ENCODE data around the gene DBN1. TPM values are rescaled to one million over a fixed set of nuclear protein-coding genes. Genes with fewer than 3 reads are reported as not detected.

Gene DBN1
- polyA plus RNA-seq, 1 experiment: 164 TPM

GRCh38 chr5:177414481-177414880 is 59.0 kb downstream of the DBN1 start:
- H3K4me3 ChIP-seq (ENCODE audit: low read depth, low read length): no peak overlapping the region
- H3K27me3 ChIP-seq (ENCODE audit: control insufficient read depth, insufficient read depth, low read length): peaks cover 11% of the 10 kb centered on the region
- DNase-seq (ENCODE audit: low read depth, low spot score): no peak
- POLR2A ChIA-PET: no interaction called here
- H3K9me3 ChIP-seq (ENCODE audit: control insufficient read depth, insufficient read depth, low read length): no peaks in the 10 kb centered on the region; the same call in 1 of the 2 replicates
- H3K27ac ChIP-seq (ENCODE audit: low read depth, low read length): no peak overlapping the region
- TF ChIP-seq CTCF (IDR thresholded peaks at IDR 0.05; ENCODE audit: low read depth, low read length): no peak
- CTCF ChIA-PET: interaction anchor here (0.5 to 2.7 kb wide), 4 partner anchors 10 to 32 kb away, joined by 3 to 13 read pairs (median 6); partner anchors contain the start of gene PRR7

GRCh38 chr5:177412603-177413233 is 60.7 kb downstream of the DBN1 start:
- no peak overlapping the region for H3K27ac ChIP-seq (ENCODE audit: low read depth, low read length)
- peaks cover 18% of the 10 kb centered on the region for H3K27me3 ChIP-seq (ENCODE audit: control insufficient read depth, insufficient read depth, low read length)
- H3K4me3 ChIP-seq (ENCODE audit: low read depth, low read length): no peak overlapping the region
- ChIA-PET POLR2A (no interaction called here), CTCF (interaction anchor here (2.5 to 2.7 kb wide), 2 partner anchors 8 to 23 kb away, joined by 9 to 13 read pairs; no protein-coding TSS in a partner anchor)
- no peaks in the 10 kb centered on the region; the same call in 1 of the 2 replicates for H3K9me3 ChIP-seq (ENCODE audit: control insufficient read depth, insufficient read depth, low read length)
- no peak for TF ChIP-seq CTCF (IDR thresholded peaks at IDR 0.05; ENCODE audit: low read depth, low read length)
- no peak for DNase-seq (ENCODE audit: low read depth, low spot score)

- H3K4me3 ChIP-seq (ENCODE audit: low read depth, low read length): no peak overlapping the region
- ChIA-PET CTCF (interaction anchor here (1.1 kb wide), 1 partner anchor 107 kb away, joined by 5 read pairs; the partner anchor contains the start of genes PRELID1 and RAB24), POLR2A (no interaction called here)
- DNase-seq (ENCODE audit: low read depth, low spot score): no peak
- H3K27me3 ChIP-seq (ENCODE audit: control insufficient read depth, insufficient read depth, low read length): peaks cover 18% of the 10 kb centered on the region
- H3K9me3 ChIP-seq (ENCODE audit: control insufficient read depth, insufficient read depth, low read length): no peaks in the 10 kb centered on the region; the same call in 1 of the 2 replicates
- no peak for TF ChIP-seq CTCF (IDR thresholded peaks at IDR 0.05; ENCODE audit: low read depth, low read length)
- H3K27ac ChIP-seq (ENCODE audit: low read depth, low read length): no peak overlapping the region
Observed at GRCh38 chr5:177410575-177410974, 62.9 kb downstream of the DBN1 start.

DNA sequence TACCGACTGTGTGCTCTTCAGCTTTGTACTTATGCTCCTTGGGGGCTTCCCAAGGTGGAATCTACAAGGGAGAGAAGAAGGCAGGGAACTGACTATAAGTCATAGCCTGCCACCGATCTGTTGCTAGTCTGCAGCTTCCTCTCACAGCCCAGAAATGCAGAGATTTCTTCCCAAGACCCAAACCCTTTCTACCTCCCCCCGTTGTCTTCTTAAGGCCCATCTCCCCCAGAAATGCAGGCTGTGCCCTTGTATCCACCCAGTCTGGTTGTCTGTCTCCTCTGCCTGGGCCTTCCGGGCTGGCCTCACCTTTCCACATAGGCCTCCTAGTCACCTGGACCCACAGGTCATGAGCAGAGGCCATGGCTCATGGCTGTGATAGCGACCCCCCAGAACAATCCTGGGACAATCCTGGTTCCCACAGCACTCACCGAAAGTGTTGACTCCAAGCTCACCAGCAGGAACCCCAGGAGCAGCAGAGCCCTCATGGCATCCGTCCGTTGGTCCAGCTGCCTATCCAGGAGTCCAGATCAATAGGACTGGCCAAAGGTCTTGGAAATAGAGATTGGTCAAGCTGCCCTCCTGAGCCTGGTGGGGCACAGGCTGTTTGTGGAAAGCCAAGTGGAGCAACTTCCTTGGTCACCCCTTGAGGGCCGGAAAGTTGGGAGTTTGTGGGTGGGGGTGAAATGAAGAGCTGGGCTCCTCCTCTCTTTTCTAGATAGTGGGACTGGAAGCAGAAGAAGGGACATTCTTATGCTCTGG is 64.2 kb downstream of the DBN1 start, which contains the start of gene F12:
F12 (minus strand) TSS at position 522 of the 759 bp plus-strand sequence; CDS start at position 485, 37 bp downstream.
- Histone ChIP-seq H3K27ac (ENCODE audit: low read depth, low read length) (no peak within 1 kb of the TSS), H3K4me3 (ENCODE audit: low read depth, low read length) (no peak within 1 kb of the TSS), H3K9me3 (ENCODE audit: control insufficient read depth, insufficient read depth, low read length) (no peaks in the 10 kb centered on the region; the same call in 1 of the 2 replicates), H3K27me3 (ENCODE audit: control insufficient read depth, insufficient read depth, low read length) (peaks cover 21% of the 10 kb centered on the region)
- ChIA-PET POLR2A (interaction anchor here (1.3 kb wide), 1 partner anchor 17 kb away, joined by 4 read pairs; the partner anchor contains the start of gene GRK6), CTCF (interaction anchor here (0.6 to 1.7 kb wide), 5 partner anchors 19 to 92 kb away, joined by 3 to 13 read pairs (median 5); no protein-coding TSS in a partner anchor)
- no peak for DNase-seq (ENCODE audit: low read depth, low spot score)
- no peak for TF ChIP-seq CTCF (IDR thresholded peaks at IDR 0.05; ENCODE audit: low read depth, low read length)

Other genes starting within 250 kb of the DBN1 start
- 35.4 and 38.8 TPM in 2 replicates for gene RAB24, start 169.9 kb downstream of the DBN1 start, polyA plus RNA-seq (2011; rRNA removed)
- 135 and 158 TPM in 2 replicates for gene PRELID1, start 169.8 kb downstream of the DBN1 start, polyA plus RNA-seq (2011; rRNA removed)
- 2.8 and 2.9 TPM in 2 replicates for gene MXD3, start 161.7 kb downstream of the DBN1 start, polyA plus RNA-seq (2011; rRNA removed)
- 150 and 212 TPM in 2 replicates for gene LMAN2, start 122.0 kb downstream of the DBN1 start, polyA plus RNA-seq (2011; rRNA removed)
- 2.6 and 4.4 TPM in 2 replicates for gene RGS14, start 115.7 kb downstream of the DBN1 start, polyA plus RNA-seq (2011; rRNA removed)
- not detected in 2 replicates for gene SLC34A1, start 89.2 kb downstream of the DBN1 start, polyA plus RNA-seq (2011; rRNA removed)
- gene PFN3, start 73.0 kb downstream of the DBN1 start, polyA plus RNA-seq (2011; rRNA removed): not detected in 2 replicates
- gene F12, start 64.1 kb downstream of the DBN1 start, polyA plus RNA-seq (2011; rRNA removed): 0.35 and 0.48 TPM in 2 replicates
- gene GRK6, start 47.0 kb downstream of the DBN1 start, polyA plus RNA-seq (2011; rRNA removed): 16.4 and 21.4 TPM in 2 replicates
- gene PRR7, start 26.8 kb downstream of the DBN1 start, polyA plus RNA-seq (2011; rRNA removed): 1.0 and 1.6 TPM in 2 replicates
- gene PDLIM7, start 24.0 kb upstream of the DBN1 start, polyA plus RNA-seq (2011; rRNA removed): 195 and 268 TPM in 2 replicates
- gene DOK3, start 36.2 kb upstream of the DBN1 start, polyA plus RNA-seq (2011; rRNA removed): 0.50 and 0.96 TPM in 2 replicates
- 71.8 and 96.0 TPM in 2 replicates for gene DDX41, start 43.3 kb upstream of the DBN1 start, polyA plus RNA-seq (2011; rRNA removed)
- 28.7 and 30.1 TPM in 2 replicates for gene FAM193B, start 80.9 kb upstream of the DBN1 start, polyA plus RNA-seq (2011; rRNA removed)
- 307 and 376 TPM in 2 replicates for gene TMED9, start 118.6 kb upstream of the DBN1 start, polyA plus RNA-seq (2011; rRNA removed)
- 18.3 and 26.2 TPM in 2 replicates for gene B4GALT7, start 126.5 kb upstream of the DBN1 start, polyA plus RNA-seq (2011; rRNA removed)